DND-41 (cell line): Measurements from ENCODE around the gene PRKCB.

Experiments
- EZH2 ChIP-seq: IDR thresholded peaks from 3 replicates; pipeline ENCODE4 v1.6.1; 2012; ENCODE audit warnings: borderline replicate concordance, low read depth, mild to moderate bottlenecking, moderate library complexity, low read length, inconsistent platforms; ENCODE audit not compliant: severe bottlenecking
- TF ChIP-seq, protein P1 (sequence below): IDR thresholded peaks from 2 replicates; pipeline ENCODE4 v1.5.1; 2012; ENCODE audit warnings: borderline replicate concordance, low read length, moderate library complexity, mild to moderate bottlenecking; ENCODE audit not compliant: poor library complexity, severe bottlenecking; ENCODE audit errors: extremely low read depth

DNA sequence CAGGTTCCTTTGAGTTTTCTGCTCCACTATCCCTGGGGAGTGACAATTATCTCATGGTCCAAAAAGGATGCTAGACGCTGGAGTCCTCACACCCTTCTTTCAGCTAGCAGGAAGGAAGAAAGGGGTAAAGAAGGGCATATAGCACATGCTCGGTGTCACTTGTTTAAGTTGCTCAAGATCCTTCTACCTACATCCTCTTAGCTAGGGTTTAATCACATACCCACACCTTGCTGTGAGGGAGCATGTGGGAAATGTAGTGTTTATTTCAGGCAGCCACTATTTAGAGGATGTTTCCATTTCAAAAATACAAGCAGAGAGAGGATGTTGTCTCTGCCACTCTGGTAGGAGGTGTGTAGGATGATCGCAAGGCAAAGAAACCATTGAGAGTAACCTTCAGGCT lies 4.5 kb downstream of the PRKCB start:
- TF ChIP-seq, protein P1, sequence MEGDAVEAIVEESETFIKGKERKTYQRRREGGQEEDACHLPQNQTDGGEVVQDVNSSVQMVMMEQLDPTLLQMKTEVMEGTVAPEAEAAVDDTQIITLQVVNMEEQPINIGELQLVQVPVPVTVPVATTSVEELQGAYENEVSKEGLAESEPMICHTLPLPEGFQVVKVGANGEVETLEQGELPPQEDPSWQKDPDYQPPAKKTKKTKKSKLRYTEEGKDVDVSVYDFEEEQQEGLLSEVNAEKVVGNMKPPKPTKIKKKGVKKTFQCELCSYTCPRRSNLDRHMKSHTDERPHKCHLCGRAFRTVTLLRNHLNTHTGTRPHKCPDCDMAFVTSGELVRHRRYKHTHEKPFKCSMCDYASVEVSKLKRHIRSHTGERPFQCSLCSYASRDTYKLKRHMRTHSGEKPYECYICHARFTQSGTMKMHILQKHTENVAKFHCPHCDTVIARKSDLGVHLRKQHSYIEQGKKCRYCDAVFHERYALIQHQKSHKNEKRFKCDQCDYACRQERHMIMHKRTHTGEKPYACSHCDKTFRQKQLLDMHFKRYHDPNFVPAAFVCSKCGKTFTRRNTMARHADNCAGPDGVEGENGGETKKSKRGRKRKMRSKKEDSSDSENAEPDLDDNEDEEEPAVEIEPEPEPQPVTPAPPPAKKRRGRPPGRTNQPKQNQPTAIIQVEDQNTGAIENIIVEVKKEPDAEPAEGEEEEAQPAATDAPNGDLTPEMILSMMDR = no peak
- no peak for TF ChIP-seq EZH2
